Limb (tissue), 2 donors: Measurements from ENCODE around the gene ZNF362.
A peak's percentile ranks its signal among the peaks of the same experiment; 100 is the strongest.

Experiments used
- DNase-seq, 2 donors: peaks; one replicate each; pipeline ENCODE4 v3.0.0-alpha.2; 2016; ENCODE audit errors: extremely low spot score in 2 of 2

The ZNF362 gene

GRCh38 chr1:33324677-33325575 lies 68.6 kb downstream of the ZNF362 start:
- DNase-seq, result no peak

GRCh38 chr1:33326785-33327184 lies 70.5 kb downstream of the ZNF362 start:
- no peak for DNase-seq

GRCh38 chr1:33327587-33328325 lies 71.5 kb downstream of the ZNF362 start:
- DNase-seq, result no peak

- no peak for DNase-seq
Measured at GRCh38 chr1:33328817-33329216, 72.5 kb downstream of the ZNF362 start.

GRCh38 chr1:33329600-33330305 lies 73.5 kb downstream of the ZNF362 start:
- no peak for DNase-seq

- no peak for DNase-seq
Measured at GRCh38 chr1:33330361-33330890, 74.1 kb downstream of the ZNF362 start.

- DNase-seq, result no peak
Measured at GRCh38 chr1:33330906-33331305, 74.6 kb downstream of the ZNF362 start.

GRCh38 chr1:33331444-33332356 lies 75.4 kb downstream of the ZNF362 start:
- no peak for DNase-seq

- no peak for DNase-seq
Measured at GRCh38 chr1:33332357-33332789, 76.1 kb downstream of the ZNF362 start.

GRCh38 chr1:33332881-33333280 lies 76.6 kb downstream of the ZNF362 start:
- DNase-seq, result no peak

- DNase-seq, result no peak
Measured at GRCh38 chr1:33334081-33334552, 77.8 kb downstream of the ZNF362 start.

- no peak for DNase-seq
Measured at GRCh38 chr1:33335020-33335419, 78.7 kb downstream of the ZNF362 start.

- no peak for DNase-seq
Measured at GRCh38 chr1:33336580-33336979, 80.3 kb downstream of the ZNF362 start.

- DNase-seq, result no peak
Measured at GRCh38 chr1:33337441-33337840, 81.1 kb downstream of the ZNF362 start.

- no peak for DNase-seq
Measured at GRCh38 chr1:33338048-33338439, 81.8 kb downstream of the ZNF362 start.

GRCh38 chr1:33338440-33339211 lies 82.3 kb downstream of the ZNF362 start:
- DNase-seq, result no peak

- DNase-seq, result no peak
Measured at GRCh38 chr1:33339413-33339812, 83.1 kb downstream of the ZNF362 start.

- DNase-seq, result no peak
Measured at GRCh38 chr1:33341190-33341589, 84.9 kb downstream of the ZNF362 start.

GRCh38 chr1:33342041-33342723 lies 85.9 kb downstream of the ZNF362 start:
- DNase-seq, result peak; percentile 67 to 71
